SK-N-SH (cell line): ENCODE data around the gene RRM1. TPM values are rescaled to one million over a fixed set of nuclear protein-coding genes. Genes with fewer than 3 reads are reported as not detected.

Experiments
- CTCF ChIA-PET: fragments of 300-600, 350-600 bp; formaldehyde crosslinking; extraction: SDS; loops from one replicate; lab custom pipeline; 2021; lab: Yijun Ruan, JAX
- POLR2A ChIA-PET: fragments of 350-600 bp; sonication (Branson Sonifier 250); formaldehyde crosslinking; extraction: SDS; loops from one replicate; lab custom pipeline; 2020; ENCODE audit warnings: antibody characterized with exemption, inconsistent platforms; lab: Yijun Ruan, JAX
- DNase-seq: peaks from one replicate; pipeline ENCODE4 v3.0.0; 2012
- H2AFZ ChIP-seq: fragments of 200-600 bp; sonication (generic); 2 replicates; pipeline ENCODE4 v1.8.1; 2016; ENCODE audit warnings: antibody characterized with exemption, mild to moderate bottlenecking, low read depth
- H3F3A ChIP-seq: fragments of 200-600 bp; sonication (generic); replicated peaks from 2 replicates; pipeline ENCODE3; 2016; ENCODE audit warnings: antibody characterized with exemption, mild to moderate bottlenecking; ENCODE audit not compliant: insufficient read depth
- H3K27ac ChIP-seq, 2 experiments: fragments of 200-500 bp in 1 of 2; fragments of 200-600 bp in 1 of 2; sonication (Bioruptor generic) in 1 of 2; sonication (generic), shearing (Covaris generic) in 1 of 2; 2 replicates each; pipeline versions ENCODE4 v1.5.1 to v1.6.1; 2014 to 2016; ENCODE audit warnings: low read depth in 2 of 2, inconsistent platforms in 1 of 2, low read length in 1 of 2, mild to moderate bottlenecking in 1 of 2, mixed read lengths in 1 of 2
- H3K27me3 ChIP-seq: fragments of 200-600 bp; sonication (generic), shearing (Covaris generic); 2 replicates; pipeline ENCODE4 v1.6.1; 2016; ENCODE audit warnings: mixed run types; ENCODE audit not compliant: insufficient read depth
- H3K36me3 ChIP-seq, 2 experiments: fragments of 200-500 bp in 1 of 2; fragments of 200-600 bp in 1 of 2; sonication (Bioruptor generic) in 1 of 2; sonication (generic) in 1 of 2; replicated peaks in 1 of 2; 2 replicates each; pipeline versions ENCODE3 to v1.5.1; 2014 to 2016; ENCODE audit warnings: low read length in 1 of 2, mild to moderate bottlenecking in 1 of 2; ENCODE audit not compliant: insufficient read depth in 2 of 2, control insufficient read depth in 1 of 2
- H3K4me1 ChIP-seq, 2 experiments: fragments of 200-500 bp in 1 of 2; fragments of 200-600 bp in 1 of 2; sonication (Bioruptor generic) in 1 of 2; sonication (generic), shearing (Covaris generic) in 1 of 2; 2 replicates each; pipeline versions ENCODE4 v1.5.1 to v1.6.1; 2014 to 2016; ENCODE audit warnings: low read depth in 1 of 2, low read length in 1 of 2, mixed run types in 1 of 2; ENCODE audit not compliant: insufficient read depth in 2 of 2, control insufficient read depth in 1 of 2
- H3K4me2 ChIP-seq: fragments of 200-600 bp; sonication (generic), shearing (Covaris generic); 2 replicates; pipeline ENCODE4 v1.6.1; 2017; ENCODE audit warnings: mixed run types
- H3K4me3 ChIP-seq, 2 experiments: fragments of 200-500 bp in 1 of 2; fragments of 200-600 bp in 1 of 2; sonication (Bioruptor generic) in 1 of 2; sonication (generic), shearing (Covaris generic) in 1 of 2; 2 replicates each; pipeline versions ENCODE4 v1.5.1 to v1.8.1; 2014 to 2016; ENCODE audit warnings: low read depth in 2 of 2, inconsistent platforms in 1 of 2, low read length in 1 of 2, mild to moderate bottlenecking in 1 of 2, mixed read lengths in 1 of 2, moderate library complexity in 1 of 2
- H3K79me2 ChIP-seq: fragments of 200-600 bp; sonication (generic); 2 replicates; pipeline ENCODE4 v1.8.1; 2017; ENCODE audit warnings: mild to moderate bottlenecking; ENCODE audit not compliant: insufficient read depth
- H3K9ac ChIP-seq: fragments of 200-600 bp; sonication (generic); 2 replicates; pipeline ENCODE4 v1.6.1; 2017; ENCODE audit warnings: mixed run types
- H3K9me2 ChIP-seq: fragments of 200-600 bp; sonication (generic); 2 replicates; pipeline ENCODE4 v1.6.1; 2017; ENCODE audit warnings: mixed run types
- H3K9me3 ChIP-seq: fragments of 200-600 bp; sonication (generic); 2 replicates; pipeline ENCODE4 v1.6.1; 2017; ENCODE audit warnings: mixed run types, mild to moderate bottlenecking, moderate library complexity
- H4K20me1 ChIP-seq: fragments of 200-600 bp; sonication (generic); 2 replicates; pipeline ENCODE4 v1.6.1; 2017; ENCODE audit warnings: mild to moderate bottlenecking, mixed run types; ENCODE audit not compliant: insufficient read depth
- EP300 ChIP-seq, 2 experiments: IDR thresholded peaks; 2 replicates each; pipeline versions ENCODE4 v1.4.0 to v1.6.1; 2012; ENCODE audit warnings: borderline replicate concordance in 1 of 2, low read depth in 1 of 2, low read length in 1 of 2
- FOSL2 ChIP-seq: IDR thresholded peaks from 2 replicates; pipeline ENCODE4 v1.4.0; 2012; ENCODE audit warnings: low read depth, mild to moderate bottlenecking, moderate library complexity, borderline replicate concordance
- FOXM1 ChIP-seq: IDR thresholded peaks from 2 replicates; pipeline ENCODE4 v1.4.0; 2012; ENCODE audit warnings: low read depth, mild to moderate bottlenecking
- JUND ChIP-seq: IDR thresholded peaks from 2 replicates; pipeline ENCODE4 v1.4.0; 2012
- MAX ChIP-seq: IDR thresholded peaks from 2 replicates; pipeline ENCODE4 v1.4.0; 2012; ENCODE audit warnings: low read depth
- MXI1 ChIP-seq: IDR thresholded peaks from 2 replicates; pipeline ENCODE4 v1.6.1; 2012; ENCODE audit warnings: mild to moderate bottlenecking, low read depth, low read length, improper control_type of control experiment
- NFIC ChIP-seq: IDR thresholded peaks from 2 replicates; pipeline ENCODE4 v1.4.0; 2012; ENCODE audit warnings: borderline replicate concordance
- RCOR1 ChIP-seq: fragments of 150-350 bp; IDR thresholded peaks from 2 replicates; pipeline ENCODE4 v1.6.1; 2017; ENCODE audit warnings: antibody characterized with exemption, low read length
- REST ChIP-seq: IDR thresholded peaks from 2 replicates; pipeline ENCODE4 v1.6.1; 2012; ENCODE audit warnings: mild to moderate bottlenecking, low read depth, low read length, moderate library complexity
- RXRA ChIP-seq: IDR thresholded peaks from 2 replicates; pipeline ENCODE4 v1.4.0; 2012; ENCODE audit warnings: low read depth, mild to moderate bottlenecking, borderline replicate concordance
- SMC3 ChIP-seq: IDR thresholded peaks from 2 replicates; pipeline ENCODE4 v1.6.1; 2012; ENCODE audit warnings: low read depth, low read length, improper control_type of control experiment
- TCF12 ChIP-seq: IDR thresholded peaks from 2 replicates; pipeline ENCODE4 v1.4.0; 2012
- TEAD4 ChIP-seq: IDR thresholded peaks from 2 replicates; pipeline ENCODE4 v1.4.0; 2012; ENCODE audit warnings: mild to moderate bottlenecking, borderline replicate concordance; ENCODE audit not compliant: insufficient read depth
- USF2 ChIP-seq: fragments of 150-350 bp; IDR thresholded peaks from 2 replicates; pipeline ENCODE4 v1.6.1; 2017; ENCODE audit warnings: antibody characterized with exemption, low read length, low read depth, borderline replicate concordance
- WGBS: methylation state at CpG from one replicate; pipeline ENCODE4 v1.1.6; 2017; ENCODE audit warnings: low lambda C conversion rate; 5-methylcytosine and 5-hydroxymethylcytosine counted together
- polyA plus RNA-seq, 3 experiments: library from polyadenylated mRNA; depleted of rRNA; stranded (reverse); fragments of >200 nt; gene quantifications; 2 replicates each; pipeline ENCODE4 v1.2.3, GENCODE V29; 2012

RRM1 gene
- polyA plus RNA-seq, 1 of the 3 experiments (the other 2 are of a cell fraction), result 28.2 TPM

- Histone ChIP-seq H3K4me2 (no peak overlapping the region), H3K9me2 (no peaks in the 10 kb centered on the region), H3K4me3 (no peak overlapping the region), H3F3A (no peaks in the 10 kb centered on the region), H3K27me3 (no peaks in the 10 kb centered on the region; the same call in 1 of the 2 replicates), H3K27ac (no peak overlapping the region), H3K9ac (no peak overlapping the region), H3K36me3 (no peaks in the 10 kb centered on the region), H2AFZ (no peak overlapping the region), H3K9me3 (no peaks in the 10 kb centered on the region), H3K79me2 (no peaks in the 10 kb centered on the region), H3K4me1 (no peaks in the 10 kb centered on the region), H4K20me1 (no peaks in the 10 kb centered on the region)
- ChIA-PET CTCF (interaction anchor here (0.5 kb wide), 1 partner anchor 200 kb away, joined by 3 read pairs; no protein-coding TSS in a partner anchor), POLR2A (no interaction called here)
- DNase-seq, result no peak
- 8% methylated on average over 3 of the region's 3 CpGs for WGBS
- TF ChIP-seq TCF12 (no peak), JUND (no peak), EP300 (IDR thresholded peaks at IDR 0.05; ENCODE audit: borderline replicate concordance in 1 of 2, low read depth in 1 of 2, low read length in 1 of 2) (no peak), REST (no peak), NFIC (no peak)
These were observed 70.4 kb downstream of the RRM1 start for GRCh38 chr11:4164884-4165590.

- H3K27ac ChIP-seq, result no peak overlapping the region
- WGBS, result 79% methylated on average over 3 of the region's 3 CpGs
- no peak overlapping the region for H3K4me3 ChIP-seq
- no peak overlapping the region for H3K4me2 ChIP-seq
- no peak overlapping the region for H2AFZ ChIP-seq
- H3K79me2 ChIP-seq, result no peaks in the 10 kb centered on the region
- CTCF ChIA-PET, result no interaction called here
- no peaks in the 10 kb centered on the region for H3K9me3 ChIP-seq
- H3K9me2 ChIP-seq, result no peaks in the 10 kb centered on the region
- no peak for TF ChIP-seq SMC3
- TF ChIP-seq, all 33 proteins: peak for 0
- H3K36me3 ChIP-seq, result no peaks in the 10 kb centered on the region
- H3K4me1 ChIP-seq, result no peaks in the 10 kb centered on the region
- POLR2A ChIA-PET, result no interaction called here
- DNase-seq, result no peak
- H4K20me1 ChIP-seq, result no peaks in the 10 kb centered on the region
- no peaks in the 10 kb centered on the region for H3F3A ChIP-seq
- no peaks in the 10 kb centered on the region for H3K27me3 ChIP-seq
- no peak overlapping the region for H3K9ac ChIP-seq
These were observed 72.7 kb downstream of the RRM1 start for GRCh38 chr11:4167292-4167691.

- 14% methylated on average over 4 of the region's 7 CpGs for WGBS
- no peak overlapping the region for H2AFZ ChIP-seq
- POLR2A ChIA-PET, result no interaction called here
- no peak overlapping the region for H3K27ac ChIP-seq
- H3K36me3 ChIP-seq, result no peaks in the 10 kb centered on the region
- no peaks in the 10 kb centered on the region for H3K9me3 ChIP-seq
- CTCF ChIA-PET, result no interaction called here
- H3F3A ChIP-seq, result no peaks in the 10 kb centered on the region
- TF ChIP-seq USF2 (no peak), TCF12 (no peak), RCOR1 (no peak), FOXM1 (no peak), TEAD4 (no peak), MXI1 (no peak), NFIC (no peak), FOSL2 (no peak), MAX (no peak), RXRA (no peak), EP300 (IDR thresholded peaks at IDR 0.05; ENCODE audit: borderline replicate concordance in 1 of 2, low read depth in 1 of 2, low read length in 1 of 2) (no peak)
- no peaks in the 10 kb centered on the region for H3K79me2 ChIP-seq
- H3K4me3 ChIP-seq, result no peak overlapping the region
- no peak overlapping the region for H3K9ac ChIP-seq
- no peaks in the 10 kb centered on the region for H3K9me2 ChIP-seq
- no peaks in the 10 kb centered on the region for H3K4me1 ChIP-seq
- H3K27me3 ChIP-seq, result no peaks in the 10 kb centered on the region
- no peak for DNase-seq
- no peak overlapping the region for H3K4me2 ChIP-seq
- H4K20me1 ChIP-seq, result no peaks in the 10 kb centered on the region
These were observed 73.2 kb downstream of the RRM1 start for GRCh38 chr11:4167758-4168157.
